Type B pancreatic cell (in vitro differentiated cells): ENCODE measurements around the gene DIPK1A. TPM values are rescaled to one million over a fixed set of nuclear protein-coding genes. Genes with fewer than 3 reads are reported as not detected.

ENCODE experiments used
- DNase-seq: peaks from one replicate; pipeline ENCODE4 v3.0.0; 2021; ENCODE audit warnings: mixed read lengths; ENCODE audit not compliant: unreplicated experiment; ENCODE audit errors: extremely low spot score
- H3K27ac Mint-ChIP-seq: 2 replicates; pipeline ENCODE4 v1.8.0; 2021; ENCODE audit warnings: mild to moderate bottlenecking, mixed read lengths
- H3K27me3 Mint-ChIP-seq: 2 replicates; pipeline ENCODE4 v1.8.0; 2021; ENCODE audit warnings: mixed read lengths
- H3K36me3 Mint-ChIP-seq: 2 replicates; pipeline ENCODE4 v1.8.0; 2021; ENCODE audit warnings: mixed read lengths
- H3K4me1 Mint-ChIP-seq: one replicate; pipeline ENCODE4 v1.8.0; 2021; ENCODE audit warnings: mixed read lengths; ENCODE audit not compliant: unreplicated experiment
- H3K4me3 Mint-ChIP-seq: 2 replicates; pipeline ENCODE4 v1.8.0; 2021; ENCODE audit warnings: mild to moderate bottlenecking, mixed read lengths
- H3K9me3 Mint-ChIP-seq: 2 replicates; pipeline ENCODE4 v1.8.0; 2021; ENCODE audit warnings: mixed read lengths
- total RNA-seq: library from RNA; stranded (reverse); gene quantifications from 2 replicates; pipeline ENCODE4 v1.2.1, GENCODE V29; 2021; ENCODE audit warnings: low replicate concordance
- TF ChIP-seq, protein P1 (sequence below): fragments of 200-600 bp; sonication (generic); conservative IDR thresholded peaks from 2 replicates; pipeline ENCODE4 v1.5.0; 2021; ENCODE audit warnings: antibody characterized with exemption, mild to moderate bottlenecking

Gene DIPK1A
- total RNA-seq, 1 donor from 2014 or later: 4.6 TPM

DNA sequence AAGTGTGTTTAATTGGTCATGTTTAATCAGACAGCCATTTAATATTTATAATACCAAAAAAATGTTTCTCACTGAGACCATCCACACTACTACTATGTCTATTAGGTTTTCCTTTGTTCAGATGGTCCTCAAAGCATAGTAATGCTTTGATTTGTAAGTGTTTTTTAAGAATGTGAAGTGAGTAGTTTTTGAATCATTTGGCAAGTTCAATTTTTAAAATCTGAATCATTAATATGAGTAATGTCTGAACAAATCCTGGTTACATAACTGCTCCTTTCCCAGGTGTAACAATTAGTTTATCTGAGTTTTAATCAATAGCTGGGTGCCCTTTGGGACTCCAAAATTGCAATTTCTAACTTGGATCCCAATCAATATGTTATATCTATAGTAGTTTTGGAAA, 152.9 kb downstream of the DIPK1A start:
- no peak overlapping the region for H3K4me3 Mint-ChIP-seq
- H3K36me3 Mint-ChIP-seq: no peaks in the 10 kb centered on the region
- no peak overlapping the region for H3K27ac Mint-ChIP-seq
- no peak for DNase-seq
- TF ChIP-seq, protein P1, sequence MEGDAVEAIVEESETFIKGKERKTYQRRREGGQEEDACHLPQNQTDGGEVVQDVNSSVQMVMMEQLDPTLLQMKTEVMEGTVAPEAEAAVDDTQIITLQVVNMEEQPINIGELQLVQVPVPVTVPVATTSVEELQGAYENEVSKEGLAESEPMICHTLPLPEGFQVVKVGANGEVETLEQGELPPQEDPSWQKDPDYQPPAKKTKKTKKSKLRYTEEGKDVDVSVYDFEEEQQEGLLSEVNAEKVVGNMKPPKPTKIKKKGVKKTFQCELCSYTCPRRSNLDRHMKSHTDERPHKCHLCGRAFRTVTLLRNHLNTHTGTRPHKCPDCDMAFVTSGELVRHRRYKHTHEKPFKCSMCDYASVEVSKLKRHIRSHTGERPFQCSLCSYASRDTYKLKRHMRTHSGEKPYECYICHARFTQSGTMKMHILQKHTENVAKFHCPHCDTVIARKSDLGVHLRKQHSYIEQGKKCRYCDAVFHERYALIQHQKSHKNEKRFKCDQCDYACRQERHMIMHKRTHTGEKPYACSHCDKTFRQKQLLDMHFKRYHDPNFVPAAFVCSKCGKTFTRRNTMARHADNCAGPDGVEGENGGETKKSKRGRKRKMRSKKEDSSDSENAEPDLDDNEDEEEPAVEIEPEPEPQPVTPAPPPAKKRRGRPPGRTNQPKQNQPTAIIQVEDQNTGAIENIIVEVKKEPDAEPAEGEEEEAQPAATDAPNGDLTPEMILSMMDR: no peak
- H3K27me3 Mint-ChIP-seq: no peaks in the 10 kb centered on the region
- H3K9me3 Mint-ChIP-seq: no peaks in the 10 kb centered on the region
- H3K4me1 Mint-ChIP-seq: no peaks in the 10 kb centered on the region

- TF ChIP-seq, protein P1: no peak
- Mint-ChIP-seq H3K4me3 (no peak overlapping the region), H3K36me3 (no peaks in the 10 kb centered on the region), H3K9me3 (no peaks in the 10 kb centered on the region), H3K27me3 (no peaks in the 10 kb centered on the region), H3K4me1 (no peaks in the 10 kb centered on the region), H3K27ac (peak overlapping the region; percentile 71)
- no peak for DNase-seq
These were observed 156.0 kb downstream of the DIPK1A start for GRCh38 chr1:92805216-92805615.

DNA sequence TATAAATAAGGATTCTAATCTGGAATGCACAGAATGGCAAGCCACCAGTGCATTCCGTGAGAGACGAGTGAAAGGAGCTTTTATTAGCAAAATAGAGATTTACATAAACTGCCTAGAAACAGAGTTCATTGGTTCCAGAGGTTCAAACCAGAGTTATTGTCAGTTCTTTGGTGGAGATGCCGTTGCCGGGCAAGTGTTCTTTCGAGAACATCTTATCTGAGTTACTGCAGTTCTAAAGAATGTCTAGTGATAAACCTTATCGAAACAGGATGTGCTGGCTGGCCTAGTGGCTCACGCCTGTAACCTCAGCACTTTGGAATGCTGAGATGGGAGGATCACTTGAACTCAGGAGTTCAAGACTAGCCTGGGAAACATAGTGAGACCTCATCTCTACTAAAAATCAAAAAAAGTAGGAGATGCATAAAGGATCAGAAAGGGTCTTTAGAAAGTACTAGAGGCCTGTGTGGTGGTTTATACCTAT, 156.5 kb downstream of the DIPK1A start:
- H3K27me3 Mint-ChIP-seq: no peaks in the 10 kb centered on the region
- peak overlapping the region; percentile 37 for H3K4me3 Mint-ChIP-seq
- H3K36me3 Mint-ChIP-seq: no peaks in the 10 kb centered on the region

DNA sequence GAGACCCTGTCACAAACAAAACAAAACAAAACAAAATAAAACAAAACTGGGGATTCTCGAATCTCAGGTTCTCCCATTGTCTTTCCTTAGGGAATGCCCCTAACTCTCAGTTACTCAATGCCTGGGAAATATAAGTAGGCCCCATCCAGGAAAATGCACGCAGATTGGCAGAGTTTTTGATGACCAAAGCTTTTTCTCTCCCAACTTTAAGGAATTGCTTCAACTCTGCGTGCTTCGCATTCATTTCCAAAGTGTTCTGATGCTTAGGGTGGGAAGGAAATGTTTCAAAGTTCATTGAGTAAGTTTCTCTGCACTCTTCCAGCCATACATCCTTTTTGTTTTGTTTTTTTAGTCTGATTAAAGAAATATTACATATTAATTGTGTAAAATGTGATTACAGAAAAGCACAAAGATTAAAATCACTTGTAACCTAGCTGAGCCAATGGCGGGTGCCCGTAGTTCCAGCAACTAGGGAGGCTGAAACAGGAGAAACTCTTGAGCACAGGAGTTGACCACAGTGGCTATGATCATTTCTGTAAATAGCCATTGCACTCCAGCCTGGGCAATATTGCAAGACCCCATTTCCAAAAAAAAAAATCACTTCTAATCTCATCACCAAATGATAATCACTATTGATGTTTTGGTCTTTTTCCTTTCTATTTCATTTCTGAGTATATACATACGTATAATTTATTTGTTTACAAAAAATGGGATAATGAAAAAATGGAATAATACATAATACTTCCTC, 157.9 kb downstream of the DIPK1A start:
- no peak overlapping the region for H3K27ac Mint-ChIP-seq
- no peak for DNase-seq
- H3K4me1 Mint-ChIP-seq: no peaks in the 10 kb centered on the region
- TF ChIP-seq, protein P1: no peak
- no peak overlapping the region for H3K4me3 Mint-ChIP-seq
- H3K9me3 Mint-ChIP-seq: no peaks in the 10 kb centered on the region
- H3K27me3 Mint-ChIP-seq: no peaks in the 10 kb centered on the region
- H3K36me3 Mint-ChIP-seq: no peaks in the 10 kb centered on the region

More for the DNA sequence above, 156.5 kb downstream of the DIPK1A start:
- Mint-ChIP-seq H3K27ac (peak overlapping the region; percentile 71), H3K9me3 (no peaks in the 10 kb centered on the region), H3K4me1 (no peaks in the 10 kb centered on the region)
- DNase-seq: no peak
- TF ChIP-seq, protein P1: no peak

DNA sequence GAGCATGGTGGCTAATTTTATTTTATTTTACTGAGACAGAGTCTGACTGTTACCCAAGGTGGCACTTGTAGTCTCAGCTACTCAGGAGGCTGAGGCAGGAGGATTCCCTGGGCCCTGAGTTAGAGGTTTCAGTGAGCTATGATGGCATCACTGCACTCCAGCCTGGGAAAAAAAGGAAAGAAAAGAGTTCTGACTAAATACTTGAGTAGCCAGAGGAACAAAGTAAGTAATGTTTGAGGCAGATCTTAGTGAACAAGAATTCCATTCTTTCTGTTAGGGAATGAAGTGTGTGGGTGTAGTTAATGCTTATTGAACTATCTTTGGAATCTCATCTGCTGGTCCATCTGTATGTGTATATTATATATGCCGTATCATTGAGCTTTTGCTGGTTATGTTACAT, 163.3 kb downstream of the DIPK1A start:
- Mint-ChIP-seq H3K9me3 (no peaks in the 10 kb centered on the region), H3K27me3 (peaks cover 3% of the 10 kb centered on the region), H3K4me3 (no peak overlapping the region), H3K4me1 (peaks cover 4% of the 10 kb centered on the region), H3K36me3 (no peaks in the 10 kb centered on the region), H3K27ac (no peak overlapping the region)
- no peak for DNase-seq
- TF ChIP-seq, protein P1: no peak
